Measurements from ENCODE around the gene TMEM91.

GRCh38 chr19:41430922-41431321 lies 54.6 kb downstream of the TMEM91 start:
- TF ChIP-seq CTCF (IDR thresholded peaks at IDR 0.05; ENCODE audit: low read length) (no peak), EZH2 (IDR thresholded peaks at IDR 0.05; ENCODE audit: borderline replicate concordance, low read length) (no peak)

Measured in OCI-LY1 (cell line).